ENCODE measurements around the gene PPP6R2.

PPP6R2 gene

DNA sequence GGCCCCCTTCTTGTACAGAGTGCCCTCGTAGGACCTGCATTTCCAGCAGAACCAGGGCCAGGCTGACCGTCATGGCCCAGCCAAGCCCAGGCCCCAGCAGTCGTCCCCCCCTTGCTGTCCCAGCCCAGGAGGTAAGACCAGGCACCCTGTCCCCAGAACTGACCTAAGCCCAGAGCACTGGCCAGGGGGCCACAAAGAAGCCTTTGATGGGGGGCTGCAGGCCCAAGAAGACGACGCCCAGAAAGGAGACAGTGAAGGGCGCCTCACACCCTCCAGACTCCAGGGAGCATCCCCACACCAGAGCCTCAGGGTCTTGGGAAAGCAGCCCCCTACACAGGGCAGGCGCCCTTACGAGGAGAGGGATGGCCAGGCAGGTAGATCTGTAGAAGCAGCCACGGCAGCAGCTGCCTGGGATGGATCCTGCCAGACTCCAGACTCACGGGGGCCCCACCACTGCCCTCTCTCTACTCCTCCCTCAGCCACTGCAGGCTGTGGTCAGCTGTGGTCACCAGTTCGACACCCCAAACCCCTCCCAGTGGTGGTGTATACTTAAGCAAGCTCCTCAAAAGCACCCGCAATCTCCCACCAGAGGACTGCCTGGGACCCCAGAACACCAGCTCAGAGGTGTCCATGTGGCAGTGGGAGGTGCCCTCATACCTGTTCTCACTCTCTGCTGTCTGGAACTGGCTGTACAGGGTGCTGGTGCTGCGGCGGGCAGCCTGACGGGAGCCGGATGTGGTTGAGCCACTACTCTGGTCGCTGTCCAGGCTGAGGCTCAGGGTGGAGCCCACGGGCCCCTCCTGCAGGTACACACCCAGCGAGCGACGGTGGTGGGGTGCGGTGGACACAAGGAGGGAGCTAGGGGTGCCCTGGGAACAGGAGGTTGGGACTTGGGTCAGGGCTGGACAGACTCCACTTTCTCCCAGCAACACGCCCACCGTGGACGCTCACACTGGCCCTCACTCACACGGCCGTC lies 104.7 kb downstream of the PPP6R2 start:
- DNase-seq: no peak

DNA sequence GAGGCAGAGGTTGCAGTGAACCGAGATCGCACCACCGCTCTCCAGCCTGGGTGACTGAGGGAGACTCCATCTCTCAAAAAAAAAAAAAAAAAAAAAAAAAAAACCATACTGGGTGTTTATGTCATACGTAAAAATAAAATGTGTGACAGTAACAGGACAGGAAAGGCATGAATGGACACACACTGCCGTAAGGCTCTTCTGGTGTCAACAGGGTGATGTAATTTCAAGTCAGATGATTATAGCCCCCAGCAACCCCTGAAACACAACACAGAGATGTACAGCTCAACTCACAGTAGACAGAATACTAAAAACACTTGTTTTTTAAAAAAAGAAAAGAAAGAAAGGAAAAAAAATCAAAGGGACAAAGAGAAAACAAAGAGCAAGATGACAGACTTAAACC lies 109.5 kb downstream of the PPP6R2 start:
- no peak for DNase-seq

DNA sequence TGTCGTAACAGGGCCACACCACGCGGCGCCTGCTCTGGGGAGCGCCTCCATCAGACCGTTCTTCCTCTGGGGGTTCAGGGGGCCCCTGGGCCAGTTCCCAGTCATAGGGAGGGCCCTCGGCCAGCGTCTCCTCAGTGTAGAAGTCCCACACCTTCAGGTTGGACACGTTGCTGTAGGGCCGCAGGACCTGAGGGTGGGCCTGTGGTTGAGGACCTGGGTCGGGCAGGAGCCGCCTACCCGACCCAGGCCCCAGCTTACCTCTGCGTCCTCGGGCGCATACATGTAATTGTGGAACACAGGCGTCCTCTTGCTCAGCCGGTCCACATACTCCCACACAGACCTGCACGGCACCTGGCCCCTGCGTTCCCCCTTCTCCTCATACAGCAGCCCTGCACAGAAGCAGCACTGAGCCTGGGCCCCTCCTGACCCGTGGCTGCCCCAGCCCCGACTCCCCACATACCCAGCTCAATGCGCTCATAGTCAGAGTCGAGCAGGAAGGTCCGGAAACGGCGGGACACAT lies 111.5 kb downstream of the PPP6R2 start:
- DNase-seq: no peak

DNA sequence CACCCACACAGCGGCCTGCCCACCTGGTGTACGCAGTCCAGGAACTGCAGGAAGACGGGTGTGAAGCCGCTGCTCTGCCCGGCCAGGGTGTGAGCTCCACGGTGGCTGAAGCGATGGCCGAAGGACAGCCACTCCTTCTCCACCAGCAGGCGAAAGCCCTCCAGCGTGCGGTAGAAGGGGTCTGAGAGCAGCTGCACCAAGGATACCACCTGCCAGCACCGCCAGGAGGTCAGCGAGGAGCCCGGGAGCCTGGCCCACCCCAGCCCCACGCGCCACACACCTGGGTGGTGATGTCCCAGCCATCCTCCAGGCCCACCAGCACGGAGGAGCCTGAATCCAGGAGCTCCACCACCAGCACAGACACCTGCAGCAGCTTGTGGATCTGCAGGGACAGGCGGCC lies 112.1 kb downstream of the PPP6R2 start:
- DNase-seq: no peak

DNA sequence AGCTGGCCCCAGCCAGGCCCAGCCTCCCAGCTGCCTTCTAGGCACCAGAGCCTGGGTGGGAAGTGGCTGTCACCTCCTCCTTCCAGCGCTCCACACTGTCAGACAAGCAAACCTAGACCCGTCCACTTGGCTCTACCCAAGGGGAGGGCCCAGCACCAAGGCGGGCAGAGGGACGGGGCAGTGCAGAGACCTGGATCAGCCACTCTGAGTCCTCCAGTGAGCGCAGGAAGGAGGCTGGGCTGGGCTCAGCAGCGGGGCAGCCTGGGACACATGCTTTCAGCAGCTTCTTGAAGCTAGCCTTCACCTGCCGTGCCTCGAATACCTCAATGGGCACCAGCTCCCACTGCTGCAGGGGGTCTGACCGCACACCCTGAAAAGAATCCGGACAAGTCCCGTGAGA lies 112.9 kb downstream of the PPP6R2 start:
- no peak for DNase-seq

DNA sequence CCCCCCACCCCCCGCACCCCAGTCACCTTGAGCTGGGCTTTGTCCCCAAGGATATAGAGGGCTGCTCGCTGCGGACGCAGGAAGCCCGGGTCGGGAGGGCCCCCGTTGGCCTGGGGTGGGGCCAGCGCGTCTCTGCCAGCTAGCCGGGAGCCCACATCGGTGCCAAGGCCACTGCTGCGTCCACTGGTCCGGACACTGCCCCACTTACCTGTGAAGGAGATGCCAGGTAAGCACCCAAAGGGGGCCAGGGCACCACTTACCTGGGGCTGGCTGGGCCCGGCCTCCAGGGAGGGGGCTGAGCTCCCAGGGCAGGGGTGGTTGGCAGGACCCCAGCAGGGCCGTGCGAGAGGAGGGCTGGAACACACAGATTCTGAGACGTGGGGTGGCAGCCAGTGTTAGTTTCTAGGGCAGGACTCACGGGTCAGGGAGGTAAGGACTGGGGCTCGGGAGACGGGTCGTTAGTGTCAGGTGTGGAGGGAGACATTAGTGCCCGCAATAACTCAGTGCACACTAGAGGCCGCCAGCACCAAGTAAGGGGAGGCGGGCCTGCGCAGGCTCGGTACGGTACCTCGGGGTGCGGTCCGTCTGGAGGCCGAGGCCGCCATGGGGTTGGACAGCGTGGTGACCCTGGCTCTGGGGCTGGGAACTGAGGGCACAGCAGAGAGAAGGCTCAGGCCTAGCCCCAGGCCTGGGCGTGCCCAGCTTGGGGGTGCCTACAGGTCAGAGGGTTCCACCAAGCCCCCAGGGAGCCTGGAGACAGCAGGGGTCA lies 113.5 kb downstream of the PPP6R2 start:
- no peak for DNase-seq

DNA sequence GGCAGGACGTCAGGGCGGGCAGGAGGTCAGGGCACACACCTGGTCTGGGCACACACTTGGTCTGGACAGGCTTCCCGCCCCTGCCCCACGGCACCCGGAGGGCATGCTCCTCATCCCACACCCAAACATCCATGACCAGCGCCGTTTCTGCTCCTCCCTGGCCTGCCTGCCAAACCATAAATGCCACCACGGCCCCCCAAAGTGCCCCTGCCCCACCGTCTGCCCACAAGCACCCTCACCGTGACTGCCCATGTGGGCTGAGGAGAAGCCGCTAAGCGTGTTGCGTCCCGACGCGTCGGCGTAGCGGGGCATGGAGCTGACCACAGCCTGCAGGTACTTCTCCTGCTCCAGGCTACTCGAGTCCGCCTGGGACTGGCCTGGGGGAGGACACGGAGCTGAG lies 115.9 kb downstream of the PPP6R2 start:
- DNase-seq: no peak

DNA sequence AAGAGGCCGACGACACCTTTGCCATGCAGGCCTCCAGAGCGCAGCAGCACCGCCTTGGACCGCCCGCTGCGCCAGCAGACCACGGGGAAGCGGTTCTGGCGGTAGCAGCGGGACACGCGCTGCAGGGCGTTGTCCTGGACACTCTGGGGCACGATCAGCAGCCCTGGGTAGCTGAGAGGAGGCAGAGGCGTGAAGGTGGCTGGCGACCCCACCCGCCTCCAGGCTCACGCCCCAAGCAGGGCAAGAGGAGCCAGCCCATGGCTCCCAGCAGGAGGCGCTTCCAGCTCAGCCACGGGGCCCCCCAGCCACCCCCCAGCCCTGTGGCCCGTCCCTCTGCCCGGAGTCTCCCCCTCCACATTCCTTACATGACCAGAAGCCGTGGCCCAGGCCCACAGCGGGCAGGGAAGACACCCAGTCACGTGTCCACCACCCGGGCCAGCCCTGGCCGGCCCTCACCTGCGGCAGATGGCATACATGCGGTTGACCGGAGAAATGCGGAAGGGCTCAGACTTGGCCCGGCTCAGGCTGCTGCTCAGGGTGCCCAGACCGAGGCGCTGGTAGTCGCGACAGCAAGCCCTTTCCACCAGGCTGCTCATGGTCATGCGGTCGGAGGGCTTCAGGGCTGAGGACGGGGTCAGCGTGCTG lies 116.5 kb downstream of the PPP6R2 start:
- no peak for DNase-seq

DNA sequence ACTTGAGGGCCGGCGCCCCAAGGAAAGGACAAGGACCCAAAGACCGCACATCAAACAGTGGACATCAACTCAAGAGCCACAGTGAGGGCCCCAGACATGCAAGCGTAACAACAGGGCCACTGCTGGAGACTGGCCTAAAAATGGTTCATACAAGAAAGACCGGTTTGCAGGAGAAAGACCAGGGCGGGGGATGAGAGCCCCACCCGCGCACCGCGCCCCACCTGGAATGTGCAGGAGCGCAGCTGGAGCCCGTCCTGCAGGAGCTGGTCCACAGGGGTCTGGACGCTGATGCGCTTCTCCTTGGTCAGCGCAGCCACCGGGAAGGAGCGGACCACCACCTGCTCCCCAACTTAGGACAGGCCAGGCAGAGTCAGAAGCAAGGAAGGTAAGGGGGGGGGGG lies 117.8 kb downstream of the PPP6R2 start:
- no peak for DNase-seq

DNA sequence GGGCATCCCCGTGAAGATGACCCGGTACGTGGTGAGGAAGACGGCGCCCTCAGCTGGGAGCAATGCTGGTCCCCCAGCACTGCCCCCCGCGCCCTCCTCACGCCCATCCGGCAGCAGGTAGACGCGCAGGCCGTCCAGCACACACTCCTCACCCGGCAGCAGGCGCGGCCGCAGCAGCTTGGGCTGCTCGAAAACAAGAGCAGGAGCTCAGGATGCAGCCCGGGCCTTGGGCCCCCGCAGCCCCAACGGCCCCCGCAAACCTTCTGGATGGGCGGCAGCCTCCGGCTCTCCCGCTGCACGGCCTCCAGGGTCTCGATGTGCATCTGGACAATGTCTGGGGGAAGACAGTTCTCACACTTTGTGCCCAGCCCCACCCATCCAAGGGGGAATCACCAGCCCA lies 118.4 kb downstream of the PPP6R2 start:
- DNase-seq: no peak

DNA sequence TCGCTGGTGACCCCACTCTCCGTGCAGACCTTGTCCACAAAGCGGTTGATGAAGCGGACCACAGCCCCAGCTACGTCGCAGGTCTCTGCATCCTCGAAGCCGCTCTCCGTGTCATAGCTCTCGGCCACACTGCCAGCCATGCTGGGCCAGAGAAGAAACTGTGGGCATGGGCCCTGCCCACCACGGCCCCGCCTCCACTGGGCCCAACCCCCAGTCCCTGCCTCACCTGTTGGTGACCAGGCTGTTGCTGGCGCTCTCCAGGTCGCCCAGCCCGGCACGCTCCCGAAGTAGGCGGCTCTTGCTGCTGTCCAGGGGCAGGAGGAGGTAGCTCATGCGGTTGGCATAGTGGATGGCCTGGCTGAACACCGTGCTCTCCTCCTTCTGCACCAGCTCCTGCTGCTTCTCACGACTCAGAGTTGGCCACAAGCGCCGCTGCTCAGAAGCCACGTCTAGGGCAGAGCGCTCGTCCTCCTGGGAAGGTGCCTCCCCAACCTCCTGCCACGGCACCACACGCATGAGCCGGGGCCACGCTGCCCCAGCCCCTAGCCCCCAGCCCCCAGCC lies 118.9 kb downstream of the PPP6R2 start:
- DNase-seq: no peak

DNA sequence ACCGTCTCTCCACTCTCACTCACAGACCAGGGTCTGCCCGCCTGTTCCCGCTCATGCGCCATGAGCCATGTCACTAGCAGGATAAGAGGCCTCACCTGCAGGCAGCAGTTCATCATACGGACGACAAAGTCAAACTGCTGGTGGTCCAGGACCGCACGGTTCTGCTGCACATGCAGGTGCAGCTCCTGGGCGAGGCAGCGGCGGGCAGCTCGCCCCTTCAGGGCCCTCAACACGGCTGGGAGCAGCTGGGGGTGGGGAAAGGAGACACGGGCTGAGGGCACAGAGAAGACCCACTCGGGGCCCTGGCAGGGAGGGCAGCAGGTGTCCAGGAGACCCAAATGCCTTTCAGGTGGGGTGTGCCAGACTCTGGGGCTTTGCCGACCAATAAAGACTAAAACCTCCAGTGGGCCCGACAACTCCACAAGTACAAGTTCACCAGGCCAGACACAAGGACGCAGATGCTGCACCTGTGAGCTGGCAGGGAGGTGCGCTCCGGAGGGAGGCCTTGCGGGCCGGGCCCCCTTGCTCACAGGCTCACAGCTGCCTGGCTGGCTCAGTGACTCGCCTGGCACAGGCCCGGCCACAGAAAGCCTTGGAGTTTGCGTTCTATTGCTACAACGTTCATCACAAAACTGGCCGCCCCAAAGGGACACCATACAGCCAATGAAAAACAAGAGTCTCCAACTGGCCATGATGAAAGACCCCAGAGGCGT lies 120.2 kb downstream of the PPP6R2 start:
- DNase-seq: no peak

DNA sequence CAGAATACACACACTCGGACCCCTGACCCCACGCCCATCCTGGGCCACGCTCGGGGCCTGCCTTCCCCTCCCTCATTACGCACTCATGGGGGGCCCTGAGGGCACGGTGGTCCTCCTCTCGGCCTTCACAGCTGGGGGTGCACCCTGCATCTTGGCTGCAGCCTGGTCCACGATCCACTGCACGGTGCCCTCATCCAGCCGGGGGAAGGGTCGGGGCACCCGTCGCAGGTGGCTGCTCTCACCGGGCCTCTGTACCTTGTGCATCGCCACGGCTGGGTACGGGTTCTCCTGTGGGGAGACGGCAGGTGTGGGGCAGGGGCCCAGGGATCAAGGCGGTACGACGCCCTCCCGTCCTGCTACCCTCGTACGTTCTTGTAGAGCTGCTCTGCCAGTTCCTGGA lies 121.3 kb downstream of the PPP6R2 start:
- DNase-seq: no peak

DNA sequence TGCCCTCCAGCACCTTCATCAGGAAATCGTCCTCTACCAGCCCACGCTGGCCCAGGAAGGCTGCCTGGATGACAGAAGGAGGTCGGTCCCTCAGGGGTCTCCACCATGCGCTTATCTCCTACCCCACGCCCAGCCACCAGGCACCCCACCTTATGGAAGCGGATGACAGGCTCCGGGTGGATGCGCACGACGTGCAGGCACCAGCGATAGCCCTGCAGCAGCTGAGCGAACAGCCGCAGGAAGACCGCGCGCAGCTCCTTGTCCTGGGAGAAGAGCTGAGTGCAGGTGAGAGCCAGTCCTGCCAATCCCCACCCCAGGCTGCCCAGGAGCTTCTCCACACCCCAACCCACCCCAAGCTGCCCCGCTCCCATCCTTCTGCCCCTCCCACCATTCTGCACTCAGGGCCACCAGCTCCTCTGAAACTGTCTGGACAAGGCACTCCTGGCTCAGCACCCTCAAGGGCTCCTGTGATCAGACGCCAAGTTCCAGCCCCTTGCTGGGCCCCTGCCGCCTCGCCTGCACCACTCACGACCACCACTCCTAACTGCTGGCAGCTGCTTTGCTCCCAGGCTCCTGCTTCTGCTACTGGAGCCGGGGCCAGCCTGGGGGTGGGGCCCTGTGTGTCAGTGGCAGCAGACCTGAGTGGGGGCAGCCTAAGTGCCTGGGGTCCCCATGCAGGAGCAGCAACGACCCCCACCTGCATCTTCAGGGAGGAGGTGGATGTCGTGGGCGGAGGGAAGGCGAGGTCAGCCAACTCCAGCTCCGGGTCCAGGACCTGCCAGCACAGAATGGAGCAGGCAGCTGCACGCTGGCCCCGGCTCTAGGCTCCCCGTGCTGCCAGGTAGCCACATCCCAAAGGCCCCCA lies 122.2 kb downstream of the PPP6R2 start:
- DNase-seq: no peak

DNA sequence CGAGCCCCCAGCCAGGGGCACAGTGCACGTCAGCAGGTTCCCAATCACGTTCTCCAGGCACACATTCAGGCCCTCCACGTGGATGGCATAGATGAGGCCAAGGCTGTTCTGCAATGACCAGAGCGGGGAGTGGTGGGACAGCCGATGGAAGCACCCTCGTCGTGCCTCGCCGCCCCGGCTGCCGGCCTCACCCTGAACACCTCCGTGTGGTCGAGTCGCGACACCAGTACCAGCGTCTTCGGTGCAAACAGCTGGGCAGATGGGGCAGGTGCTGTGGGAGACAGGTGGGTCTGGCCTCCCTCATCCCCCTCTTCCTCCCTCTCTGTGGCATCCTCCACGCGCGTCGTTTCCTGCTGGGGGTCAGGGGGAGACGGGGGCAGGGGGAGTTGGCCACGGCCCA lies 124.2 kb downstream of the PPP6R2 start:
- DNase-seq: no peak

DNA sequence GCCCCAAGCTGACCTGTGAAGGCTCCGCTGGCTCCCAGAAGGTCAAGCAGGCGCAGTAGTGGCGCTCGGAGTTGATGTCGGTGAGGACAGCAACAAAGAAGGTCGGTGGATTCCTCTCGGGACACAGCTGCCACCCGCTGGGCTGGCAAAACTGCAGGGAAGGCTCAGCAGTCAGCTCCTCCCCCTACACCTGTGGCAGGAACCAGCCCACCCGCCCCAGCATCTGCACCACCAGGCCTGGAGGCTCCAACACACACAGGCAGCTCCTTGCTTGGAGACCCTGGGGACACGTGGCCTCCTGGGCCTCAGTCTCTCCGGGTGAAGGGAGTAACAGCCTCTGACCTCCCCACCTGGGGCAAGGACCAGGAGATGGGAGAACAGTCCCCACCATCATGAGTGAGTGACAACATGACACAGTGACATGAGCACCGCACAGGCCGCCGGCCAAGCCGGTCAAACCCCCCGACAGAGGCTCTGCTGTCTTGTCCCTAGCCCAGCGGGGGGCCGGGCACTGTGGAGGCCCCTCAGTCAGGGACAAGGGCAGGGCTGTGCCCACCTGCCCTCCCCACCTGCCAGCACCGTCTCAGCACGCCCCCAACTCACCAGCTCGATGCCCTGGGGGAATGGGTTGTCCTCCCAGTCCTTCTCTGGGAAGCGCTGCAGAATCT lies 124.8 kb downstream of the PPP6R2 start:
- DNase-seq: no peak

DNA sequence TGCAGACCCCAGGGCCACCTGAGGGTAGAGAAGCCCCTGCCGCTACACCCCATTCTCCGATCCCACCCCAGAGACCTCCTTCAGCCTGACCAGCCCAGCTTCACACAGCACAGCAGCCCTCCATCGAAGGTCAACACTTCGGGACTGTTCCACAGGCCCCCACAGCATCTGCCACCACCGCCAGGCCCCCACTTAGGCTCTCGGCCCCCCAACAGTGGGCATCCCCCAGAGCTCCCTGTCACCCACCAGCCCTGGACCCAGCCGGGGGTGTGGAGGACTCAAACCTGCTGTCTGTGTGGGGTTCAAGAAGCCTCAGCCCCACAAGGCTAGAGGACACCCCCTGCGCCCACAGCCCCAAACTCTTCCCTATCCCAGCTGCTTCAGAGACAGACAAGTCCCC lies 125.5 kb downstream of the PPP6R2 start:
- DNase-seq: no peak

DNA sequence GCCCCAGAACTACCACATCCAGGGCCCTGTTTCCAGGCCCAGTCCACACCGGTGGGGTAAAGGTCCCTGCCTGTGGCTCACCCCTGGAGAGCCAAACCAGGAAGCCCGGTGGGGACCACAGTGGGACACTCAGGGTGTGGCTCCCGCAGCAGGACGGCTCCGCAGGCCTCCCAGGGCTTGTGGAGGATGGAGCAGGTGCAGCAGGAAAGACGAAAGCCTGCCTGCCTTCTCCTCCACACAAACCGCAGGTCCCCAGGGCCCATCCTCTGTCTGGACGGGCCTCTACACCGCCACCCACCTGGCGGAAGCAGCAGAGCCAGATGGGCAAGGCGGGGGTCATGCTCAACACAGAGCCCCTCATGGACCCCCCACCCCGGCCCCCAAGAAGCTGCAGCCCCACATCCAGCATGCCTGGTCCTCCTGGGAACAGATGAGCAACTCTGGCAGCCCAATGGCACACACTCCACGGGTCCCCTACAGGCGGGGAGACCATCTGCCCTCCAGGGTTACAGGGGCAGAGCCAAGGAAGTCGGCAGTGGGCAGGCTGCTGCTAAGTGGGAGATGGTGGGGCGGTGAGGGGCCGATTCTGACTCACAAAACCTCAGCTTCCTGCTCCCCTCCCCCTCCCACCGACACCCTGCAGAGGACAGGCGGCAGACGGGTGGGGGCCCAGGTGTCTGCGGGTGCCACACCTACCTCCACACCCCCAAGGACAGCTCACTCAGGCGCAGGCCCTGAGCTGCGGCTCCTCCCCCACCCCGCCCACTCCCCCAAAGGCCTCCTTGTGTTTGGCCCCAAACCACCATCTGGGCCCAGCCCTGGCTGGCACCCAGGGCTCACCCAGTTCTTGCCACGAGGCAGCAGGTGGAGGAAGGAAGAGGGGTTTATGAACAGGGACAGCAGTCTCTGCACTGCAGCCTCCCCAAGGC lies 126.5 kb downstream of the PPP6R2 start:
- DNase-seq: peak; percentile 75

DNA sequence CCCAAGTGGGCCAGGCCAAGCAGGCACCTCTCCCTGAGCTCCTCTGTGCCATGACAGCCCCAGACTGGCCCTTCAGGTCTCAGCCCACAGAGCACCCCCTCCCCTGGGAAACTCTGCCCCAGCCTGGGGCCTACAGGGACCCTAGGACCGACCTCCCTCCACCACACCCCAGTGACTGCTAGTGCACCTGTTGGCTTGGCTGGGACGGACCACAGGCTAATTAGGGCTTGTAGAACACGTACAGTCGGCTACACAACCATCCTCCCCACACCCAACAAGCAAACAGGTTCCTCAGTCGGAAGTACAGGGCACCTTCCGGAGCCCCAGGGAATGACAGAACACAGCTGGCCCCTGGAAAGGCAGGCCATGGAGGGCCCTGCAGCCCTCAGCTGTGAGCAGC lies 127.4 kb downstream of the PPP6R2 start:
- no peak for DNase-seq

Measured in EL (cell line).